Measurements from ENCODE around the gene STAC3. TPM values are rescaled to one million over a fixed set of nuclear protein-coding genes. Genes with fewer than 3 reads are reported as not detected.
"Not testable (repeated sequence)": the region's sequence is repeated elsewhere in the genome, so short reads cannot be mapped to it uniquely, and the experiment has no call there.

STAC3 gene
- polyA plus RNA-seq (2012; ENCODE audit: low read depth, missing spikeins) = 4.6 TPM

DNA sequence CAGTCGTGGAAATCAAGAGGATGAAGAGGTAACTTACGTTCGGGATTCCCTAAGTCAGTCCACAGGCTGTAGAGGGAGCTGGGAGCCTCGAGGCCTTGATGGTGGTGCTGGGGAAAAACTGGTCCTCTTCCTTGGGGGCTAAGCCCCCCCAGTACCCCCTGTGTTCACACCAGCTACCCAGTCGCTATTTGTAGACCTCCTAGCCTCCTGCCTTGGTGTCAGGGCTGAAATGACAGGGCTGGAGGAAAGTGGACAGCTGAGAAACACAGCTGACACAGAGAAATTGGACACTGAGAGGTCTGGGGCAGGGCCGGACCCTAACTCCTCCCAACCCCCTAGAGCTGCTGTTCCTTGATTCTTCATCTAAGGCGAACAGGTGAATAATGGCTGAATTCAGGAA is at the start of gene STAC3:
Gene STAC3 (minus strand): TSS at position 232 of the 400 bp plus-strand sequence. CDS start 1,551 bp downstream, outside the sequence.
- no peak for DNase-seq (ENCODE audit: insufficient read length, low spot score)
- no peak for FAIRE-seq

DNA sequence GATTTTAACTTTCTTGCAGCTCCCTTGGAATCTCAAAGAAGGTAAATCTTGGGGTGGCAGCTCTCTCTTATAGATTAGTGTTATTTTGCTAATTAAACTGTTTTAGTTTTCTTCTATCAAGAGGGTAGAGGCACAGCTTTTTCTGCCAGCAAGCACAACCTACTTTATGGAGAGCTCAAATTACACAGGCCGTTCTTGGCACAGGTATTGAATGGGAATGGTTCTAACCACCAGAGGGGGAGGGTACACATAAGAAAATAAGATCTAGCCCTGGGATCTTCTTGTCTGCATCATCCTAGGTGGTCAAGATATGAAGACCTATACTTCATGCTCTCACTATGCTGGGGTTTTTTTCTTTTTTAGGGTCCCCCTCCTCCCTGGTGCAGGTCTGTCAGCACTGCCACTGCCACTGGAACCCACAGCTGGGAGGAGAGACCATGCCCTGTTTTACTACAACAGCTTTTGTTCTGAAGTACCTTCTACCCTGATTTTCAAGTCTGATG is 48.6 kb upstream of the STAC3 start:
- no peak for FAIRE-seq
- TF ChIP-seq TAF1 (IDR thresholded peaks at IDR 0.05; ENCODE audit: low read depth, low read length) (no peak), PAX5 (IDR thresholded peaks at IDR 0.05; ENCODE audit: insufficient read depth, low read length, severe bottlenecking) (no peak), SPI1 (IDR thresholded peaks at IDR 0.05; ENCODE audit: low read depth, low read length) (no peak), POLR2A (IDR thresholded peaks at IDR 0.05; ENCODE audit: low read depth, low read length) (no peak), POLR2AphosphoS5 (IDR thresholded peaks at IDR 0.05; ENCODE audit: low read depth, low read length) (no peak), POU2F2 (IDR thresholded peaks at IDR 0.05; ENCODE audit: low read depth, low read length) (no peak)
- DNase-seq (ENCODE audit: insufficient read length, low spot score) = no peak

More for the DNA sequence above, at the start of gene STAC3:
- TF ChIP-seq POU2F2 (IDR thresholded peaks at IDR 0.05; ENCODE audit: low read depth, low read length) (no peak), POLR2AphosphoS5 (IDR thresholded peaks at IDR 0.05; ENCODE audit: low read depth, low read length) (no peak), TAF1 (IDR thresholded peaks at IDR 0.05; ENCODE audit: low read depth, low read length) (no peak), PAX5 (IDR thresholded peaks at IDR 0.05; ENCODE audit: insufficient read depth, low read length, severe bottlenecking) (no peak), POLR2A (IDR thresholded peaks at IDR 0.05; ENCODE audit: low read depth, low read length) (no peak), SPI1 (IDR thresholded peaks at IDR 0.05; ENCODE audit: low read depth, low read length) (no peak)

DNA sequence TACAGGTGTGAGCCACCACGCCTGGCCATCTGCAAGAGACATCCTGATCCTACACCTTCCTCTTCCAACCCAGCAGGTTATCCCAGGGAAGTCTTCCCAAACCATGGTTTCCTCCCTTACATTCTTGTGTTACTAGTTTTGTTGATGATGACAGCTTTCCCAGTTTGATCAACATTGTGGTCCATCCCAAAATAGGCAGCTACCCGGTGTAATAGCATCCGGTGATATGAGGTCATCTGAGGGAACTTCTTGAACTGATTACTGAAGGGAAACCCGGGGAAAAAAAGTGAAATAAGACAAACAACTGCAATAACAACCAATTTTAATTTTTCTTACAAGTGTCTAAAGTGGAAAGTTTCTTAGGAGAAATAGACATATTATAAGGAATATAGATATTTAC is 45.3 kb upstream of the STAC3 start:
- TF ChIP-seq POU2F2 (IDR thresholded peaks at IDR 0.05; ENCODE audit: low read depth, low read length) (no peak), POLR2A (IDR thresholded peaks at IDR 0.05; ENCODE audit: low read depth, low read length) (no peak), SPI1 (IDR thresholded peaks at IDR 0.05; ENCODE audit: low read depth, low read length) (no peak), PAX5 (IDR thresholded peaks at IDR 0.05; ENCODE audit: insufficient read depth, low read length, severe bottlenecking) (no peak), TAF1 (IDR thresholded peaks at IDR 0.05; ENCODE audit: low read depth, low read length) (no peak), POLR2AphosphoS5 (IDR thresholded peaks at IDR 0.05; ENCODE audit: low read depth, low read length) (no peak)
- no peak for DNase-seq (ENCODE audit: insufficient read length, low spot score)
- FAIRE-seq = no peak

DNA sequence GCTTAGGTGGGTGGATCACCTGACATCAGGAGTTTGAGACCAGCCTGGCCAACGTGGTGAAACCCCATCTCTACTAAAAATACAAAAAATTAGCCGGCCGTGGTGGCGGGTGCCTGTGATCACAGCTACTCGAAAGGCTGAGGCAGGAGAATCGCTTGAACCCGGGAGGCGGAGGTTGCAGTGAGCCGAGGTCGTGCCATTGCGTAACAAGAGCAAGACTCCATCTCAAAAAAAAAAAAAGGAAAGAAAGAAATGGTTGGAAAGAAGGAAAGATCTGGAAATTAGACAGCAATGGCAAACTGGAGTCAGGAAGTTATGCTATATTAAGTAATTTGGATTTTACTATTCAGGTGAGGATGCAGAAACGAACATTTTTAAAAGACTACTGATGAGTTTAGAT is 31.1 kb upstream of the STAC3 start:
- not testable (repeated sequence) for FAIRE-seq; DNase-seq (ENCODE audit: insufficient read length, low spot score)

DNA sequence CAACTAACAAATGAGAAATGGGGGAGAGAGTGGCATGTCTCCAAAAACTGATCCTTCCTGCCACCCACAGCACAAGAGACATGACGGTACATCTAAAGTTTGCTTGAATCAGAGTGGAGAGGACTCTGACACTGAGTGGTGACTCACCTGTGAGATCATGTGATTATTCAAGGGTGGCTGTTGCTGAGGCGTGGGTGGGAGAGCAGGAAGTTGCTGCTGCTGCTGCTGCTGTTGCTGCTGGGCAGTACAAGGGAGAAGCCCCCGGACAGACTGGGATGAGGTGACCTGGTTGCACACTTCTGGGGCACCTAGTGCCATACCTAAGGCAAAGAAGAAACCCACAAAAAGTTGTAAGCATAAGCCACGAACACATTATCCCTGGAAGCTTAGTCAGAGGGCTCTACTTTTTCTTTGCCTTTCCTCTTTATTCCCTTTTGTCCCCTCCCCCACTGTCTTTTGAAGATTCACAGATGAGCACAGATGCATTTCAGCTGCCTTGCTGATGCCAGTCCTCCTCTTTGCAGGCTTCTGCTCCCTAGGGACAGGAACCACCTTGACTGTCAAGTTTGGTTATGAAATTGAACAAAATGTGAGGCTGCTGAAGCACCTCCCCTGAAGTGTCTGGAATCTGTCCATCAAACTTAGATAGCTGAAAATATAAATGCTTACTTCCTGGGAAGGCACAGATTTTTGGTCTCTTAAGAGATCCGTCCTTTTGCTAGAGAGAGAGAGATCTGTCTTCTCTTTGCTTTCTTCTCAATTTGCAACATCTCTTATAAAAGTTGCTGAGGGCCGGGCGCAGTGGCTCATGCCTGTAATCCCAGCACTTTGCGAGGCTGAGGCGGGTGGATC is 29.4 kb upstream of the STAC3 start:
- DNase-seq (ENCODE audit: insufficient read length, low spot score) (peak; percentile 54), FAIRE-seq (peak; percentile 99)
- TF ChIP-seq TAF1 (IDR thresholded peaks at IDR 0.05; ENCODE audit: low read depth, low read length) = 0 out of 2 replicates have a peak, but pooled peaks have one; percentile 42
- TF ChIP-seq PAX5 (IDR thresholded peaks at IDR 0.05; ENCODE audit: insufficient read depth, low read length, severe bottlenecking) = no peak
- TF ChIP-seq POLR2A (IDR thresholded peaks at IDR 0.05; ENCODE audit: low read depth, low read length) = no peak
- no peak for TF ChIP-seq SPI1 (IDR thresholded peaks at IDR 0.05; ENCODE audit: low read depth, low read length)
- peak; percentile 33; the same call in 1 of the 2 replicates for TF ChIP-seq POLR2AphosphoS5 (IDR thresholded peaks at IDR 0.05; ENCODE audit: low read depth, low read length)
- TF ChIP-seq POU2F2 (IDR thresholded peaks at IDR 0.05; ENCODE audit: low read depth, low read length) = peak; percentile 54

DNA sequence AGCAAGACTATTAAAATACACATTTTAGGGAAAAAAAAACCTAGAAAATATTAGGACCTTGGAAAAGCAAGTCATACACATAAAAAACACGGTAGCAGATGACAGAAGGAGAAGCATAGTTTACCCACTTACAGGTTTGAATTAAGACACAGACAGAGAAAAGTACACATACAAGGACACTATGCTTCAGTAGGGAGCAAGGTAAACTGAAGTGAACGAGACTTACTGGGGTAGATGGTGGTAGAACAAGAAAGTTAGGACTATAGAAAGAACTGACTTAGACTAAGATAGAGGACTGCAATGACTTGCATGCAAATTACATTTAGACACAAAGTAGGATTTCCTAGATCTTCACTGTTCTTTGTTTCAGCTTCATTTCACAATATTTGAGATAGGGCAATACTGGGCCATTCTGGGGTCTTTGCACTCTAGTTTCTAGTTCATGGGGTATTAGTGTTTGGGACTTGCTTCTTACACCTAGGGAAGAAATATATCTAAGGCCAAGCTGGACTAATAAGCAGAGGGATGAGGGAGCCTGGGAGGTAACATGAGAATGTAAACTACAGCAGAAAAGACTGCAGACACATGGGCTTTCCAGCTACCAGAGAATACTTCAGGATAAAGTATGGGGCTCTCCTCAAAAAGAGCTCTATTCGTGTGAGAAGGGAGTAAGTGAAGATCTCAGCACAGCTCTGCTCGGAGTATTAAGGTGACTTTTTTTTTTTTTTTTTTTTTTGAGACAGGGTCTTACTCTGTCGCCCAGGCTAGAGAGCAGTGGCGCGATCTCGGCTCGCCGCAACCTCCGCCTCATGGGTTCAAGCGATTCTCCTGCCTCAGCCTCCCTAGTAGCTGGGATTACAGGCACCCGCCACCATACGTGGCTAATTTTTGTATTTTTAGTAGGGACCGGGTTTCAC is 27.7 kb upstream of the STAC3 start:
- FAIRE-seq (peak; percentile 13), DNase-seq (ENCODE audit: insufficient read length, low spot score) (no peak)
- no peak for TF ChIP-seq POLR2A (IDR thresholded peaks at IDR 0.05; ENCODE audit: low read depth, low read length)
- no peak for TF ChIP-seq POLR2AphosphoS5 (IDR thresholded peaks at IDR 0.05; ENCODE audit: low read depth, low read length)
- no peak for TF ChIP-seq PAX5 (IDR thresholded peaks at IDR 0.05; ENCODE audit: insufficient read depth, low read length, severe bottlenecking)

DNA sequence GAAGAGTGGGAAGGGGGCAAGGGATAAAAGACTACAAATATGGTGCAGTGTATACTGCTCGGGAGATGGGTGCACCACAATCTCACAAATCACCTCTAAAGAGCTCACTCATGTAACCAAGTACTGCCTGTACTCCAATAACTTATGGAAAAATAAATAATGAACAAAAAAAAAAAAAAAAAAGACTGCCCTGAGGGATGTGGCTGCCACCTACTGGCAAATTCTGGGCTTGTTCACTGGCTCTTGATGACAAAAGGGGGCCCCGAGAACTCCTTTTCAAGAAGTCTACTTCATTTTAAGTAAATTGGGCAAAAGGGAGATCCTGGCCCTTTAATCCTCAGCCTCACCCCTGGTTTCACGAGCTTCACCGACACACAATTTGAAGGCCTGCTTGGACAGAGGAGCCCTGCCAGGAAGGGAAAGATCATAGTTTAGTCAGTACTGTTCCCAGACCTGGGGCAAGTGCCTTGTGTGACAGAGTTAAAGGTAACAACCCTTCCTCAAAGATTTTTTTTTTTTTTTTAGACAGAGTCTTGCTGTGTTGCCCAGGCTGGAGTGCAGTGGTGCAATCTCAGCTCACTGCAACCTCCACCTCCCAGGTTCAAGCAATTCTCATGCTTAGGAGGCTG is 26.1 kb upstream of the STAC3 start:
- FAIRE-seq = no peak
- no peak for DNase-seq (ENCODE audit: insufficient read length, low spot score)
- TF ChIP-seq SPI1 (IDR thresholded peaks at IDR 0.05; ENCODE audit: low read depth, low read length) (no peak), POLR2A (IDR thresholded peaks at IDR 0.05; ENCODE audit: low read depth, low read length) (no peak), PAX5 (IDR thresholded peaks at IDR 0.05; ENCODE audit: insufficient read depth, low read length, severe bottlenecking) (no peak), POU2F2 (IDR thresholded peaks at IDR 0.05; ENCODE audit: low read depth, low read length) (no peak), POLR2AphosphoS5 (IDR thresholded peaks at IDR 0.05; ENCODE audit: low read depth, low read length) (no peak), TAF1 (IDR thresholded peaks at IDR 0.05; ENCODE audit: low read depth, low read length) (no peak)

DNA sequence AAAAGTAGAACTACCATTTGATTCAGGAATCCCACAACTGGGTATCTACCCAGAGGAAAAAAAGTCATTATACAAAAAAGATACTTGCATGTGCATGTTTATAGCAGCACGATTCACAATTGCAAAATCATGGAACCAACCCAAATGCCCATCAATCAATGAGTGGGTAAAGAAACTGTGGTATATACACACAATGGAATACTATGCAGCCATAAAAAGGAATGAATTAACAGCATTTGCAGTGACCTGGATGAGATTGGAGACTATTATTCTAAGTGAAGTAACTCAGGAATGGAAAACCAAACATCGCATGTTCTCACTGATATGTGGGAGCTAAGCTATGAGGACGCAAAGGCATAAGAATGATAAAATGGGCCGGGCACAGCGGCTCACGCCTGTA is 25.2 kb upstream of the STAC3 start:
- not testable (repeated sequence) for DNase-seq (ENCODE audit: insufficient read length, low spot score); FAIRE-seq

DNA sequence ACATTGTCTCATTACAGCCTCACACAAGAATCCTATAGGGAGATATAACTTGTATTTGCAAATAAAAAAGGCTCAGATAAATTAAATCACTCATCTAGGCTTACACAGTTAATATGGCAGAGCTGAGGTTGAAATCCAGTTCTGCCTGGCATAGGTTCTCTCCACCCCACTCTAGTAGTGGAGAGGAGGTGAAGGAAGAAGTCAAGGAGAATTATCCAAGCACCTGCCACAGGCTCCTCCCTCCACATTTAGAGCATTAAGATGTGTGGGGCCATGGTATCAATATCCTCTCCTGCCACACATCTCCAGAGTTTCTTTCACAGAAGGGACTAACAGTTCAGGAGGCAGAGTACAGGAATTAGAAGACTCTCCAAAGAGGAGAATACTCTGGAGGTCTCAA is 22.5 kb upstream of the STAC3 start:
- FAIRE-seq (no peak), DNase-seq (ENCODE audit: insufficient read length, low spot score) (no peak)
- no peak for TF ChIP-seq POLR2AphosphoS5 (IDR thresholded peaks at IDR 0.05; ENCODE audit: low read depth, low read length)
- TF ChIP-seq SPI1 (IDR thresholded peaks at IDR 0.05; ENCODE audit: low read depth, low read length) = no peak
- TF ChIP-seq PAX5 (IDR thresholded peaks at IDR 0.05; ENCODE audit: insufficient read depth, low read length, severe bottlenecking) = no peak
- TF ChIP-seq POU2F2 (IDR thresholded peaks at IDR 0.05; ENCODE audit: low read depth, low read length) = no peak
- no peak for TF ChIP-seq POLR2A (IDR thresholded peaks at IDR 0.05; ENCODE audit: low read depth, low read length)
- no peak for TF ChIP-seq TAF1 (IDR thresholded peaks at IDR 0.05; ENCODE audit: low read depth, low read length)
